SU-DHL-6 (cell line): Measurements from ENCODE around the gene EHBP1L1.

Experiments used
- CTCF ChIP-seq: fragments of 200-600 bp; sonication (generic); IDR thresholded peaks from one replicate; pipeline ENCODE4 v1.5.1; 2017; ENCODE audit warnings: antibody characterized with exemption, mild to moderate bottlenecking, low read length, moderate library complexity; ENCODE audit not compliant: insufficient read depth, poor library complexity, severe bottlenecking
- EZH2phosphoT487 ChIP-seq: fragments of 200-600 bp; sonication (generic), shearing (Covaris generic); conservative IDR thresholded peaks from 2 replicates; pipeline ENCODE4 v1.6.1; 2018; ENCODE audit warnings: mild to moderate bottlenecking, antibody characterized with exemption, low read length, moderate library complexity, mixed read lengths

DNA sequence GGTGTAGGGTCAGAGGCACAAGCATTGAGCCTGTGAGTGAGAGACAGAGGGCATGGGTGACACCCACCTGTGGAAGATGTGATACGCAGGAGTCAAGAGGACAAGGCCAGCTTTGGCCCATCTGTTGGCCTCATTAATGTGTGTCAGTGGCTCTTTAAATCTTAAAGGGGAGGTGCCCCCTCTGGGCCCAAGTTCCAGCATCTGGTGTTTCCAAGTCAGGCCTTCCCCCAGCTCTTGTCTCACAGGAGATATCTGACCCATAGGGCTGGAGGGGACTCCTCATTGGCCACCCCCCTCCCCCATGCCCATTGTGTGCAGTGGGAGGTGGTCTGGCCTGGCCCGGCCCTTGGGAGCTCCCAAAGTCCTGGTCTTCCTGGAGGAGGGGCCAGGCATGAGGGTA lies 10.8 kb downstream of the EHBP1L1 start:
- TF ChIP-seq CTCF (no peak), EZH2phosphoT487 (no peak)
